ENCODE measurements around the gene FAM219A. TPM values are rescaled to one million over a fixed set of nuclear protein-coding genes. Genes with fewer than 3 reads are reported as not detected.
"Not testable (repeated sequence)": the region's sequence is repeated elsewhere in the genome, so short reads cannot be mapped to it uniquely, and the experiment has no call there.

FAM219A gene
- total RNA-seq, 1 donor from 2014 or later, result 221 TPM

- DNase-seq, result peak; percentile 30
- Mint-ChIP-seq H3K27me3 (ENCODE audit: unreplicated experiment) (peaks cover 2% of the 10 kb centered on the region), H3K4me1 (ENCODE audit: low read depth, unreplicated experiment) (peaks cover 45% of the 10 kb centered on the region), H3K9me3 (ENCODE audit: unreplicated experiment) (peaks cover 2% of the 10 kb centered on the region), H3K4me3 (ENCODE audit: unreplicated experiment) (peak overlapping the region; percentile 44), H3K36me3 (ENCODE audit: unreplicated experiment) (peaks cover 5% of the 10 kb centered on the region), H3K27ac (ENCODE audit: unreplicated experiment) (peak overlapping the region; percentile 73)
- TF ChIP-seq CTCF (IDR thresholded peaks at IDR 0.05; ENCODE audit: partially characterized antibody, unreplicated experiment), result no peak
Measured at GRCh38 chr9:34443976-34444375, 14.4 kb downstream of the FAM219A start.

GRCh38 chr9:34443533-34443932, 14.8 kb downstream of the FAM219A start:
- Mint-ChIP-seq H3K36me3 (ENCODE audit: unreplicated experiment) (peaks cover 7% of the 10 kb centered on the region), H3K27me3 (ENCODE audit: unreplicated experiment) (peaks cover 2% of the 10 kb centered on the region), H3K27ac (ENCODE audit: unreplicated experiment) (peak overlapping the region; percentile 73), H3K4me1 (ENCODE audit: low read depth, unreplicated experiment) (peaks cover 48% of the 10 kb centered on the region), H3K4me3 (ENCODE audit: unreplicated experiment) (peak overlapping the region; percentile 44), H3K9me3 (ENCODE audit: unreplicated experiment) (peaks cover 2% of the 10 kb centered on the region)
- no peak for TF ChIP-seq CTCF (IDR thresholded peaks at IDR 0.05; ENCODE audit: partially characterized antibody, unreplicated experiment)
- no peak for DNase-seq

- Mint-ChIP-seq H3K4me3 (ENCODE audit: unreplicated experiment) (peak overlapping the region; percentile 44), H3K4me1 (ENCODE audit: low read depth, unreplicated experiment) (peaks cover 48% of the 10 kb centered on the region), H3K36me3 (ENCODE audit: unreplicated experiment) (peaks cover 7% of the 10 kb centered on the region), H3K27ac (ENCODE audit: unreplicated experiment) (peak overlapping the region; percentile 40), H3K9me3 (ENCODE audit: unreplicated experiment) (peaks cover 2% of the 10 kb centered on the region), H3K27me3 (ENCODE audit: unreplicated experiment) (peaks cover 2% of the 10 kb centered on the region)
- no peak for DNase-seq
- TF ChIP-seq CTCF (IDR thresholded peaks at IDR 0.05; ENCODE audit: partially characterized antibody, unreplicated experiment), result no peak
Measured at GRCh38 chr9:34442770-34443169, 15.6 kb downstream of the FAM219A start.

- DNase-seq, result no peak
- Mint-ChIP-seq H3K36me3 (ENCODE audit: unreplicated experiment) (peaks cover 7% of the 10 kb centered on the region), H3K27me3 (ENCODE audit: unreplicated experiment) (peaks cover 2% of the 10 kb centered on the region), H3K4me1 (ENCODE audit: low read depth, unreplicated experiment) (peaks cover 49% of the 10 kb centered on the region), H3K27ac (ENCODE audit: unreplicated experiment) (peak overlapping the region; percentile 74), H3K9me3 (ENCODE audit: unreplicated experiment) (peaks cover 2% of the 10 kb centered on the region), H3K4me3 (ENCODE audit: unreplicated experiment) (no peak overlapping the region)
- TF ChIP-seq CTCF (IDR thresholded peaks at IDR 0.05; ENCODE audit: partially characterized antibody, unreplicated experiment), result no peak
Measured at GRCh38 chr9:34440017-34440416, 18.4 kb downstream of the FAM219A start.

- H3K27ac Mint-ChIP-seq (ENCODE audit: unreplicated experiment); DNase-seq; H3K4me3 Mint-ChIP-seq (ENCODE audit: unreplicated experiment); H3K36me3 Mint-ChIP-seq (ENCODE audit: unreplicated experiment); H3K27me3 Mint-ChIP-seq (ENCODE audit: unreplicated experiment); H3K9me3 Mint-ChIP-seq (ENCODE audit: unreplicated experiment): not testable (repeated sequence)
- peaks cover 36% of the 10 kb centered on the region for H3K4me1 Mint-ChIP-seq (ENCODE audit: low read depth, unreplicated experiment)
Measured at GRCh38 chr9:34438465-34438864, 19.9 kb downstream of the FAM219A start.

- H3K4me3 Mint-ChIP-seq (ENCODE audit: unreplicated experiment); H3K36me3 Mint-ChIP-seq (ENCODE audit: unreplicated experiment); H3K9me3 Mint-ChIP-seq (ENCODE audit: unreplicated experiment); H3K27ac Mint-ChIP-seq (ENCODE audit: unreplicated experiment); H3K27me3 Mint-ChIP-seq (ENCODE audit: unreplicated experiment); DNase-seq: not testable (repeated sequence)
- peaks cover 34% of the 10 kb centered on the region for H3K4me1 Mint-ChIP-seq (ENCODE audit: low read depth, unreplicated experiment)
Measured at GRCh38 chr9:34437926-34438307, 20.5 kb downstream of the FAM219A start.
